GM19455 (cell line): ENCODE data around the gene CFAP300.

Experiments
- ATAC-seq: cut with Tn5 transposase; IDR thresholded peaks from one replicate; pipeline ENCODE4 v1.9.1; 2021; ENCODE audit not compliant: unreplicated experiment

CFAP300 gene

DNA sequence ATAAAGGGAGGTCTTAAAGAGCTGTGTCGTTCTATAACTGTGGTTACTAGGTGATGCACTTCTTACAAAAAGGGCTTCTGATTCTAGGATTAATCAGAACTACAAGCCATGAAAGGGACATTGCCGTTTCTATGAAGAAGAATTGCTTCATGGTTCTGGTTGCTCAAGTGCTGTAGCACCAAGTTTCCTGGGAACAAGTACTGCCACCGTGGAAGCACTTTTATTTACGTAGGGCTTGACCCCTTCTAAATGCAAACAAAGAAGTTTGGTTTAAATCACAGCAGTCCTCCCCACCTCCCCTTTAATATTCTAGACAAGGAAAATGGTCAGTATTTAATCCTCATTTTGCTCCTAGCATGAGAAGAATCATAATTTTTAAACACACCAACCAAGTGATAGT lies 72.8 kb downstream of the CFAP300 start:
- no peak for ATAC-seq

DNA sequence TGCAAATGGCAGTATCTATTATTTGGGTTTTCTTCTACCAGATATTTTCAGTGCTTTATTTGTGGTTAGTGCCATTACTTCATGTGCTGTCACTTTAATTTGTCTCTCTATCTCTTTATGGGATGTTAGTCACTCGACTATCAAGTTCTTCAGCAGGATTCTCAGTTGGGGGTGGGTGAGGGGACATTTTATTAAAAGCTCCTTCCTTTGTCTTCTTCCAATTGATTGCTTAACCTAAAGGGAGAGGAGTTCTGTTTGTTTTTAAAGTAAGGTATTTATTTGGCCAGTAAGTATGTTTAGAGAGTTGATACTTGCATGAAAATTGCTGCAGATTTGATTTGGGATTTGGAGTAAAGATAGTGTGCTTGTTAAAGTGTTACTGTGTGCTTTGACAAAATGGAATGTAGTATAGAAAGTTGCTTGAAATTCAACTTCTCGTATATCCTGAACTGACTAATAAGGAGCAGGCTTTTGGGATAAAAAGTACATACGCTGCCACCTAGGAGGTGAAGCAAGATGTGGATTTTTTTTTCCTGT lies 73.3 kb downstream of the CFAP300 start:
- ATAC-seq, result no peak

DNA sequence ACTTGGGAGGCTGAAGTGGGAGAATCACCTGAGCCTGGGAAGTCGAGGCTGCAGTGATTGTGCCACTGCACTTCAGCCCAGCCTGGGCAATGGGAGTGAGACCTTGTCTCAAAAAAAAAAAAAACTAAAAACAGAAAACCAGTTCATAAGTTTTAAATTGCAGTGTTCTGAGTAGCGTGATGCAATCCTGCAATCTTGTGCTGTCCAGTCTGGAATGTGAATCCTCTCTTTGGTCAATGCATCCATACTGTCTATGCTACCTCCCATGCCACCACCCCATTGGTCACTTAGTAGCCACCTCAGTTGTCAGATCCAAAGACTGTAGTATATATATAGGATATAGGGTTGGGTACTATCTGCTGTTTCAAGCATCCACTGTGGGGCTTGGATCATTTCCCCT lies 74.1 kb downstream of the CFAP300 start:
- no peak for ATAC-seq
